ENCODE results near the gene ITPKA. TPM values are rescaled to one million over a fixed set of nuclear protein-coding genes. Genes with fewer than 3 reads are reported as not detected.

Gene ITPKA
- total RNA-seq, 1 experiment from 2014 or later: 7.3 TPM

GRCh38 chr15:41510728-41511127 lies 17.1 kb downstream of the ITPKA start:
- DNase-seq (ENCODE audit: low spot score): no peak

- no peak for DNase-seq (ENCODE audit: low spot score)
Observed at GRCh38 chr15:41511331-41511898, 17.7 kb downstream of the ITPKA start.

- DNase-seq (ENCODE audit: low spot score): no peak
Observed at GRCh38 chr15:41511899-41512369, 18.3 kb downstream of the ITPKA start.

DNA sequence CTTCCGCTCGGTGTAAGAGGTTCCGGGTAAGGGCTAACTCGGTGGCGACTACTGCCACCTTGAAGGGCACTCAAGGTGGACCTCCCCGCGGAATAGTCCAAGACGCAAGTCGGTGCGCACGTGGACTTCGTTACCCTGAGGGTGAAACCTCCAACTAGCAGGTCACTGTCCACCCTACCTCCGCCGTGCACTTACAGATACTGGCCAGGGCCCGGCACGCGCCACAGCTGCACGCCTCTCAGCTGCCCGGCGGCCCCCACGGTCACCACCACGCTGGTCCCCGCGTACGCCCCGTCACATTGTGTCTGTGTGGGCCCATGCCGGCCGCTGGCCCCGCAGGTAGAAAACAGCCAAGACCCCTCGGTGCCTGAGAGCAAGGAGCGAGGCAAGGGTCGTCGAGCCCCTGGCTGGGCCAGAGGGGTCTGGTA lies 18.9 kb downstream of the ITPKA start:
- no peak for DNase-seq (ENCODE audit: low spot score)

GRCh38 chr15:41512940-41513505 lies 19.3 kb downstream of the ITPKA start:
- no peak for DNase-seq (ENCODE audit: low spot score)

GRCh38 chr15:41513506-41514227 lies 20.0 kb downstream of the ITPKA start, which contains the start of gene LTK:
Gene LTK (minus strand): TSS chr15:41513827. CDS start chr15:41513709, 118 bp downstream.
- DNase-seq (ENCODE audit: low spot score): no peak

DNA sequence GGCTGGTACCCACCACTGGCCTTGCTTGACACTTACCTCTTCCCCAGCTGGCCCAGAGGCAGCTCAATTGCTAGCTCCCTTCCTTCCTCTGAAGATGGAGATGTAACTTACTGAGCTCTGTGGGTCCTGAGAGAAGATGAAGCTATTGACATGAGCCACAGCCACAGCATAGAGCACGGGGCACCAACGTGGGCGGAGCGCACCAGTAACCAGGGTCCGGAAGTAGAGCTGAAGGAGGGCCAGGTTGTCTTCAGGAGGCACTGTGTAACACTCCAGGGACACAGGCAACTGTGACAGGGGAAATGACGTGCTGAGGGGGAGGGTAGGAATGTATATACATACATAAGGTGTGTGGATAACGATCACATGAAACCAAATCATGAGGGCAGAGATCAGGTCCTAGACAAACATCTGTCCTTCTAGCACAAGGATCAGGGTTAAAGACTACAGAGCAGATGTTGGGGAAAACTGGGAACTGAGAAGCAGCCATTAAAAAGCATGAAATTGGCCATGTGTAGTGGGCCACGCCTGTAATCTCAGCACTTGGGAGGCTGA lies 24.3 kb downstream of the ITPKA start:
- no peak for DNase-seq (ENCODE audit: low spot score)

DNA sequence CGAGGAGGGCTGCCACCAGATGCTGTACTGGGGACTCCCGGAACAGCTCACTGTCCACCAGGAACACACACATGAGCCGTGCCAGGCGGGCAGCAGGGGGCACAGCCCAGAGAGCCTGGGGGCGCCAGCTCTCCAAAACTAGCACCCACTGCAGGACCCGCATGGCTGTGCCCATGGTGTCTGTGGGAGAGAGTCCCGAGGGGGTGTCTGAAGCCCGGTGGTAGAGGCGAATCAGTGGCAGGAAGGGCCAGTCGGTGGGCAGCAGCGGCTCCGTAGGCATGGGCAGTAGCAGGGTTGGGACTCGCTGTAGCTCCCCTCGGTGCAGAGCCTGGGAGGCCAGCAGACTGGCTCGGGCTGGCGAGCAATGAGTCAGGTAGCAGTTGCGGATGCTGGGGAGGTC lies 27.0 kb downstream of the ITPKA start:
- no peak for DNase-seq (ENCODE audit: low spot score)

- DNase-seq (ENCODE audit: low spot score): no peak
Observed at GRCh38 chr15:41521614-41522013, 27.9 kb downstream of the ITPKA start.

GRCh38 chr15:41523097-41523496 lies 29.4 kb downstream of the ITPKA start:
- DNase-seq (ENCODE audit: low spot score): no peak

DNA sequence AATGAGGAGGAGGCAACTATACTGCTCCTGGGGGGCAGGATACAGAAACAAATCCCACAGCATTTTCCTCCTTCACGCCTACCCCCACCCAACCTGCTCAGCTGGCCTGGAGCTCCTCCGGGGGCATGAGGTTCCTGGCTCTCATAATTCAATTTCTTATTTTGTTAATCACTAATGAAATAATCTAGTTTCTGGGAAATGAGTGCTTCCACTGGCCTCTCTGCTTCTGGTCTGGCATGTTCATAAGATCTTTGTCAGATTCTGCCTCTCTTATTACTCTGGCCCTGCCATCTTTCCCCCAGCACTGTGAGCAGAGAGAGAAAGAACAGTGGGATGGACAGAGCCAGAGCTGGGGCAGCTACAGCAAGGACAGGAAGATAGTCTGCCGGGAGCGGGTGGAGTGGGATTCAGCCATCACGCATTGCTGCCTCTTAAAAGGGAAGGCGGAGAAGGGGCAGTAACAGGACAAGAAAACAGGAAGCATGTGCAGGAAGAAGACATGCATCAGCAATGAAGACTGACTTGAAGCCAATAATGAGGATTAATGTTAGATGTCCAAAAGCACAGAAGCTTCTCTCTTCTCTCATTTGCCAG lies 36.8 kb downstream of the ITPKA start:
- no peak for DNase-seq (ENCODE audit: low spot score)

- DNase-seq (ENCODE audit: low spot score): no peak
Observed at GRCh38 chr15:41535544-41535943, 41.9 kb downstream of the ITPKA start.

DNA sequence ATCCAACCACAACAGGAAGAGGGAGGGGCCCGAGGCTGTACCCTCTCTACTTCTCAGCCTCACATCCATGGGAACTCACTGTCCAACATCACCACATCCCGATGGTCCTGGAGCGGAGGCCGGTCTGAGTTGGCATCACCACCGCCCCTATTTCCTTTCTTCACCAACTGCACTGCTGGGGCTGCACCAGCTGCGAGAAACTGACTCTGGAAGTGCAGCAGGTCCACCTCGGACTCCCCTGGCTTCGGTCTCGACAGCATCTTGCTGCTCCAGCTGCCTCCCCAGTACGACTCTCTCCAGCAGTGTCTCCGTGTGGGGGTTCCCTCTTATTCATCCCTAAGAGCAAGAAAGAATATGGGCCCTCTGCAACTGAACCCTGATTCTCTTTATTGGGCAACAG lies 43.2 kb downstream of the ITPKA start:
- no peak for DNase-seq (ENCODE audit: low spot score)

DNA sequence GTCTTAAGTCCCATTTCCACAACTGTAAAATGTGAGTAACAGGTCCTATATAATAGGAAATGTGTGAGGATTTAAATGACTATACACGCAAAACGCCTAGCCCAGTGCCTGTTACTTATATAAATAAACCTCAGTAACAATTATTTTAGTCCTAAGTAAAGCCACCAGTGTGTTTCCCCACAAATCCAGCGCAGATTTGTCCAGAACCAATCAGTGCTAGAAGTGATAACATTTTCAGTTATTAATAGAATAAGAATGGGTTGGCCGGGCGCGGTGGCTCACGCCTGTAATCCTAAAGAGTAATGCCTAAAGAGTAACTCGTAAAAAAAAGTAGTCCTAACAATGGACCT lies 49.8 kb downstream of the ITPKA start:
- DNase-seq (ENCODE audit: low spot score): no peak

GRCh38 chr15:41544650-41545015 lies 51.0 kb downstream of the ITPKA start:
- no peak for DNase-seq (ENCODE audit: low spot score)

GRCh38 chr15:41545218-41545617 lies 51.5 kb downstream of the ITPKA start:
- no peak for DNase-seq (ENCODE audit: low spot score)

DNA sequence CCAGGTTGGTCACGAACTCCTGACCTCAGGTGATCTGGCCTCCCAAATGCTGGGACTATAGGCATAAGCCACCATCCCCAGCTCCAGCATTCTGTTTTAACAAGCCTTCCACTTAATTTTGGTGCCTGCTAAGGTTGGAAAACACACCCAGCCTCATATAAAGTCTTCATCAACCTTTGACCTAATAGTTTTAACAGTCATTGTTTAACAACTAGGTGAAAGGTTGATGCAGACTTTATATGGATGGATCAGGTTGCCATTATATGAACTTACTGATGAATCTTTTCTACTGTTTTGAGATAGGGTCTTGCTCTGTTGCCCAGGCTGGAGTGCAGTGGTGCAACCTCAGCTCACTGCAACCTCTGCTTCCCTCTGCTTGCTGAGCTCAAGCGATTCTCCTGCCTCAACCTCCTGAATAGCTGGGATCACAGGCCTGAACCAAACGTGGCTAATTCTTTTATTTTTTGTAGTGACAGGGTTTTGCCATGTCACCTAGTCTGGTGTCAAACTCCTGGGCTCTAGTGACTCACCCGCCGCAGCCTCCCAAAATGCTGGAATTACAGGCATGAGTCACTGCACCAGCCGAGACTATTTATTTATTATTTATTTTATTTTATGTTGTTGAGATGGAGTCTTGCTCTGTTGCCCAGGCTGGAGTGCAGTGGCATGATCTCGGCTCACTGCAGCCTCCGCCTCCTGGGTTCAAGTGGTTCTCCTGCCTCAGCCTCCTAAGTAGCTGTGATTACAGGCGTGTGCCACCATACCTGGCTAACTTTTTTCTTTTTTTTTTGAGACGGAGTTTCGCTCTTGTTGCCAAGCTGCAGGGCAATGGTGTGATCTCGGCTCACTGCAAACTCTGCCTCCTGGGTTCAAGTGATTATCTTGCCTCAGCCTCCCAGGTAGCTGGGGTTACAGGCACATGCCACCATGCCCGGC lies 53.4 kb downstream of the ITPKA start:
- peak; percentile 64 for DNase-seq (ENCODE audit: low spot score)

DNA sequence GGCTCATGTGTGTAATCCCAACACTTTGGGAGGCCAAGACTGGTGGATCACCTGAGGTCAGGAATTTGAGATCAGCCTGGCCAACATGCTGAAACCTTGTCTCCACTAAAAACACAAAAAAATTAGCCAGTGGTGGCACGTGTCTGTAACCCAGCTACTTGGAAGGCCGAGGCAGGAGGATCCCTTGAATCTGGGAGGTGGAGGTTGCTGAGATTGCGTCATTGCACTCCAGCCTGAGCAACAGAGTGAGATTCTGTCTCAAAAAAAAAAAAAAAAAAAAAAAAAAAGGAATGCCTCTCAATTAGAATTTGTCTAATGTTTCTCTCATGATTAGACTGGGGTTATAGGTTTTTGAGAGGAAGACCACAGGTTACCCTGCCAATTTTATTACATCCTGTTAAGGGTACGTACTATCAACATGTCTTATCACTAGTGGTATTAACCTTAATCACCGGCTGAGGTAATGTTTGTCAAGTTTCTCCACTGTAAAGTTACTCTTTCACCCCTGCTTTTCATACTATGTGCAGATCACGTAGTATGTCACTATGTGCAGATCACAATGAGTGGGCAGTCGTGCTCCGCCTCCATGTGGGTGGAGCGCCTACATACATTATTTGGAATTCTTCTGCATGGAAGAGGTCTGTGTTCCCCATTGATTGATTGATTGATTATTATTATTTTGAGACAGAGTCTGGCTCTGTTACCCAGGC lies 56.5 kb downstream of the ITPKA start:
- no peak for DNase-seq (ENCODE audit: low spot score)
